Spleen (tissue), 7 donors: Measurements from ENCODE around the gene MCF2L.

Source experiments
- POLR2A ChIP-seq, 3 donors: fragments of 450-650 bp; IDR thresholded peaks; one replicate each; pipeline ENCODE4 v1.5.1; 2017; ENCODE audit warnings: antibody characterized with exemption in 3 of 3, mild to moderate bottlenecking in 1 of 3
- TF ChIP-seq, protein P1 (sequence below), 11 experiments: fragments of 200-600 bp in 7 of 11; fragments of 450-650 bp in 4 of 11; sonication (generic) in 4 of 11; IDR thresholded peaks in 8 of 11; conservative IDR thresholded peaks in 3 of 11; 1 replicate in 7 of 11; 2 replicates in 4 of 11; pipeline versions ENCODE4 v1.4.0 to v1.8.0; 2016 to 2021; ENCODE audit warnings: antibody characterized with exemption in 11 of 11, inconsistent platforms in 4 of 11, mild to moderate bottlenecking in 1 of 11
- donor health status: DM: no; HTN: no; CAD: no; lungs with moderate emphysema.
- donor health status: DM: no; HTN: no; CAD: no.
- donor health status: DM: no; HTN: no; CAD: no.

DNA sequence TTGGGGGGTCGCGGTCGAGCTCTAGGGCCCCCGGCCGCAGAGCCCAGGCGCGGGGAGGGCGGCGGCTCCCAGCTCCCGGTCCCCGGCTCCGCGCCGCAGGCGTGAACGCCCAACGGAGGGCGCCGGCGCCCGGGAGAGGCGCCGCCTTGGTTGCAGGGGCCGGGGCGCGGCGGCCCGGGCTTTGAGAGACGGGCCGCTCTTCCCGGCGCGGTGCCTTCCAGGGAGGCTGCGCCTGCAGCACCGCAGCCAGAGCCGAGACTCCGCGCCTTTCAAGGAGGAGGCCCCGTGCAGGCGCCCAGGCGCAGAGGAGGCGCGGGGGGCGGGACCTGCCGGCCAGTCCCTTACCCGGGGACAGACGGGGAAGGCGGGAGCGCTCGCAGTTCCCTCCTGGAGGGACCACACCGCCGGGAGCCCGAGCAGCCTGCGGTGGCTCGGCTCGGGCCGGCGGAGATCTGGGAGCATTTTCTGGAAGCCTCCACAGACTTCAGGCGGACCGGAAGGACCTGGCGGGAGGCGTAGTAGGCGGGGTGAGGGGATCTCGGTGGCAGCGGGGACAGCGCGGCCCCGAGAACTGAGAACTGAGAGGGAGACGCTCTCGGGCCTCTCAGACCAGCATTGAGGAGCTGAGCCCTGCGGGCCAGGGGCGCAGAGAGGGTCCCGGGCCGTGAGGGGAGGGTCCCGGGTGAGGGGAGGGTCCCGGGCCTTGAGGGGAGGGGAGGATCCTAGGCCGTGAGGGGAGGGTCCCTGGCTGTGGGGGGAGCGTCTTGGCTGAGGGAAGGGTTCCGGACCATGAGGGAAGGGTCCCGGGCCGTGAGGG is 25.5 kb upstream of the MCF2L start:
- TF ChIP-seq, protein P1, sequence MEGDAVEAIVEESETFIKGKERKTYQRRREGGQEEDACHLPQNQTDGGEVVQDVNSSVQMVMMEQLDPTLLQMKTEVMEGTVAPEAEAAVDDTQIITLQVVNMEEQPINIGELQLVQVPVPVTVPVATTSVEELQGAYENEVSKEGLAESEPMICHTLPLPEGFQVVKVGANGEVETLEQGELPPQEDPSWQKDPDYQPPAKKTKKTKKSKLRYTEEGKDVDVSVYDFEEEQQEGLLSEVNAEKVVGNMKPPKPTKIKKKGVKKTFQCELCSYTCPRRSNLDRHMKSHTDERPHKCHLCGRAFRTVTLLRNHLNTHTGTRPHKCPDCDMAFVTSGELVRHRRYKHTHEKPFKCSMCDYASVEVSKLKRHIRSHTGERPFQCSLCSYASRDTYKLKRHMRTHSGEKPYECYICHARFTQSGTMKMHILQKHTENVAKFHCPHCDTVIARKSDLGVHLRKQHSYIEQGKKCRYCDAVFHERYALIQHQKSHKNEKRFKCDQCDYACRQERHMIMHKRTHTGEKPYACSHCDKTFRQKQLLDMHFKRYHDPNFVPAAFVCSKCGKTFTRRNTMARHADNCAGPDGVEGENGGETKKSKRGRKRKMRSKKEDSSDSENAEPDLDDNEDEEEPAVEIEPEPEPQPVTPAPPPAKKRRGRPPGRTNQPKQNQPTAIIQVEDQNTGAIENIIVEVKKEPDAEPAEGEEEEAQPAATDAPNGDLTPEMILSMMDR (IDR thresholded peaks at IDR 0.05 in 8 of 11, conservative IDR thresholded peaks at IDR 0.05 in 3 of 11), result no peak
- TF ChIP-seq POLR2A (IDR thresholded peaks at IDR 0.05), result no peak
